Activated naive CD8-positive, alpha-beta T cell treated with anti-CD3 and anti-CD28 coated beads, Interleukin-2, amount 50 U/mL, for 16 hours (primary cell): ENCODE results near the gene ACSF3.

Source experiments
- DNase-seq: peaks from one replicate; pipeline ENCODE4 v3.0.0-alpha.2; 2020; ENCODE audit warnings: low read depth, low spot score

The ACSF3 gene

DNA sequence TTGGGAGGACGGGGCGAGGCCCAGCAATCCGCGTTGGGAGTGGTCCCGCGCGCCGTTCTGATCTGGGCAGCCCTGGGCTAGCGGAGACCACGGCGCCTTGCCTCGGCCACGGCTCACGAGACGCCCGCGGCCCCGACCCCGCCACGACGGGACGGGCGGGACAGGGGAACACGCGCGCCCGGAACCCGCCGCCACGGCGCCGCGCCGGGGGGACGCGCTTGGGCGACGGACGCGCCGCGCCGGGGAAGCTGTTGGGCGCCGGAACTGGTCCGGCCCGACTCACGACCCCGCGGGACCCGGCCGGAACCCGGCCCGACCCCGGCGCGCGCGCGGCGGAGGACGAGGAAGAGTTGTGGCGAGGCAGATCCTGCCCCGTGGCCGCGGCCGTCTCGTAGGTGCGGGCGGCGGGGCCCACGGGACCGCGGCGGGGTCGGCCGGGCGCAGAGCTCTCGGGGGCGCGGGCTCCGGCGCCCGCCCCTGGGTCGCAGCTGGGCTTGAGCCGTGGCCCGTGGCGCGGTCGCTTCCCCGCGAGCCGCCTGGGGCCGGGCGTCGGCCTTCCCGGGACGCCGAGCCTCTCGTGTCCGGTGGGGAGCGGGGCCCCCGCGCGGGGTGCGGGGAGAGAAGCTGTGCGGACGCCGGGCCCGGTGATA lies at the start of gene ACSF3:
Gene ACSF3 (plus strand): TSS at position 251 of the 650 bp plus-strand sequence. CDS start 6,830 bp downstream, outside the sequence.
- peak; percentile 30 for DNase-seq

DNA sequence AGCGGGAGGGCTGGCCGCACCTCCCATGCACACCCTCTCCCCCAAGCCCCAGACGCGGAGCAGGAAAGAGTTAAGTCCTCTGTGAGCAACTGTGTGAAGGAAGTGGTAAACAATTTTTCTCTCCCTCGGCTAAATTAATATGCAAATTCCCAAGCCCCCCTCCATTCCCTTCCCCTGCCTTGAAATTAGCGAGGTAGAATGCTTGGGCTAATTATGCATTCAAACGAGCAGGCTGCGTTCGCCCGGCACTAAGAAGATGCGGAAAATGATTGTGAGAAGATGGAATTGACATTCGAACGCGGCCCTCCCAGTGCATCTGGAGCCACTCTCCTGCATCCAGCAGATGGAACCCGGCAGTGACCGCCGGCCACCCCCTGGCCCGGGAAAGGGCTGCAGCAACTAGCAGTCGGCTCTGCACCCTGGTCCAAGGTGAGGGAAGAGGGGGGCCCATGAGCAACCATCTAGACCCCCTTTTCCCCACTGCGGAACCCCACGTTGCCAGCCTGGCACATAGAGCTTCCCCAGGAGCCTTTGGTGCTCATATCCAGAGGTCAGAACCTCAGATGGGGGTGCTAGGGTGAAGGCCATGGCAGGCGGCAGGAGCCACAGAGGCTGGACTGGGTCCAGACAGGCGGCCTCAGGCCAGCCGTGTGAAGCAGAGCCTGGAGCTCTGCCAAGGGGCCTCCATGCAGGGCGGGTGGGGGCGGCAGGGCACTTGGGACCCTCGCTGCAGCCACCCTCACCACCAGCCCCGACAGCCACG lies 49.1 kb upstream of the ACSF3 start:
- no peak for DNase-seq

DNA sequence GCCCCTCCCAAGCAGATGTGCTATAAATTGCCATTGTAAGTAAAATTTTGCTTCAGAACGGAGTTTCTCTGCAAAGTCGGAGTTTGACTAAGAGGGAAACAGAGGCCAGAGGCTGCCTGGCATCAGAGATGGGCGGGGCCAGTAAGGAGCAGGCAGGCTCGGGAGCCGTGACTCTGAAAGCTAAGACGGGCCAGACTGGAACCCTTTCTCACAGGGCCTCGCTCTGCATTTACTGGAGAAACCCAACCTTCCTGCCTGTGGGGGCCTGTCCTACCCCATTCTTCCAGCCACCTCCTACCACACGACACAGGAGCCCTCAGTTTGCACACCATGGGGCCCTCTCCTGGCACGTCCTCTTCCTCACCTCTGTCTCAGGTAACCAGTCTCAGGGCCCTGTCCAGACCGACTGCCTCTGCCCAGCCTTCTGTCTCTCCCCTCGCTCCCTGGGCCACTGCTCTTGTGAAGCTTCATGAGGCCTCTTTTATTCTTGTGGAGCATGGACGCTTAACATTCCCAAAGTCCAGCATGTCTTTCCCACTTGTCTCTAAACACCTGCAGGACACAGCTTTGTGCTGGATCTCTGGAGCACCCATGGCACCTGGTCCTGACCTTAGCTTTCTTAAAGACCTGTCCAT lies 48.4 kb upstream of the ACSF3 start:
- no peak for DNase-seq

DNA sequence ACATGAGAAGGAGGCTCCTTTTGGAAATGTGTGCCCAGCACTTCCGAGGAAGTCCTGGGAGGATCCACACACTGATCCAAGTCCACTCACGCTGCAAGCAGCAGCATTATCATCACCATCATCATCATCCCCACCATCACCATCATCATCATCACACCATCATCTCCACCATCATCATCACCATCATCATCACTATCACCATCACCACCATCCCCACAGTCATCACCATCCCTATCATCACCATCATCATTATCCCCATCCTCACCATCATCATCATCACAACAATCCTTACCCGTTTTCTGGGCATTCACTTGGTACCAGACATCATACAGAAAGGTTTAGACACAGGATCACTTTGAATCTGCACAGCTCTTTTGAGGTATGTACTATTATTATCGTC lies 47.8 kb upstream of the ACSF3 start:
- DNase-seq: no peak

DNA sequence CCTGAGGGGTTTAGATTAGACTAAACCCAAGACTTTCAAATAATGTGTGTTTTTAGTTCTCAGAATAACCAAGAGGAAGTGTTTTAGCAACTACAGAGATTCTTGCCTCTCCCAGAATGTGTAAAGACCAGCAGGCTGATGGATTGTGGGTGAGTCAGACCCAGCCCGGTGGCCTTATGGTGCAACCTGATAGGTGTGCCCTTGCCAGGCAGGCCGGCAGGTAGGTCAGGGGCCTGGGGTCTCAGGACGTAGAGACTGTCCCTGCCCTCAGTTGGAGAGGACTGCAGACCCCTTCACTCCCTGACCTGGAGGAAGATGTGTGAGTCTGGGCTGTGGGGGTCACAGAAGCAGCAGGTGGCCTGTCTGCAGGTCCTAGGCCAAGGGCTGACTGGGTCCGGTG lies 47.2 kb upstream of the ACSF3 start:
- no peak for DNase-seq

DNA sequence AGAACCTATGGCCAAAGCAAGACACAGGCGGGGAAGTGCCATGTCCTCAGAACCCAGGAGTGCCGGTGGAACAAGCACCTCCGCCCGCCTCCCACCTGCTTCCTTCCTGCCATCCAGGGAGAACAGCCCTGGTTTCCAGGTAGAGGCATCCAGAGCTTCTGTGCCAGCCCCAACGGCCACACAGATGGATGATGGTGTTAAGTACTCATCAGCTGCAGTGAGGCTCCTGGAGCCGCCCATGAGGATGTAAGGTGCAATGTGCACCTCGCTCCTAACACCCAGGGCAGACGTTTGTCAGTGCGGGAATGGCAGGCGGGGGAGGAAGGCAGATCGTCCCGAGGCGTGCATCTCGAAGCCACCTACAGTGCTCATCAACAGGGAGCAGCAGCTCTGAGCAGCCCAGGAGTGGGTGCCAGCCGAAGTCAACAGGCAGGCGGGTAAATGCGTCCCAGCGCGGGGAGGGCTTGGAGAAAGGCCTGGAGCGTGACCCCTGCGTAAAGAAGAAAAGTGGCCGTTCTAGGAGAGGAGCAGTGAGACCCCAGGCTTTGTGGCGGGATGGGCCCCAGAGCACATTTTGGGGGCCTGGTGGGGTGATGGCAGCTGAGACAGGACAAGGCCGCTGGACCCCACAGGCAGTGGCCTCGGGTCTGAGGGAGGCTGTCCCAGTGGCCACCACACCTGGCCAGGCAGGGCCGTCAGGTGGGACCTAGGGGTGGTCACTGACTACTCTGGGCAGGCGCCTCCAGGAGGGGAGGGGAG lies 46.1 kb upstream of the ACSF3 start:
- no peak for DNase-seq

DNA sequence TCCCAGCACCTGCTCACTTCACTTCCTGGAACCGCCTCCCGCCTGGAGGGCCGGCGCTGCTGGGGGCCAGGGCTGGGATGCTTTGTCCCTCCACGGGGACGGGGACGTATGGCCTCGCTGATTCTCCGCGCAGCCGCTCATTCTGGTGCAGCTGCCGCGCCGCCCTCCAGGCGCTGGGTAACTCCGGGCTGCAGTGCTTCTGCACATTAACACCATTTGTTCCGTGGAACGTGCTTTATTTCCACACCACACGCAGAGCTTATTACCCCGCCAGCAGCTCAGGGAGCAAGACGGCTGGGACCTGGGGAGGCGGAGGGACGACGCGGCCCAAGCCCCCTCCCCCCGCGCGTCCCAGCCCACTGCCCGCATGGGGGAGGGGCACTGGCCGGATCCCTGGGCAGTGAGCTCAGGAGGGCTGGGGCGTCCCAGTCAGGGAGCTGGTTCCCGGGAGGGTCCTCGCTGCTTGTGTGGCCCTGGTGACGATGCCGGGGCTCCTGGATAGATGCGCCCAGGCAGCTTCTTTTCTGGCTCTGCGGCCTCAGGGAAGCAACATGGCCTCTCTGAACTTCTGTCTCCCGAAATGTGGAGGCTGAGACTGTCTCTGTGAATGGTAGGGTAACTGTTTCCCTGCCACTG lies 45.4 kb upstream of the ACSF3 start:
- DNase-seq: no peak

DNA sequence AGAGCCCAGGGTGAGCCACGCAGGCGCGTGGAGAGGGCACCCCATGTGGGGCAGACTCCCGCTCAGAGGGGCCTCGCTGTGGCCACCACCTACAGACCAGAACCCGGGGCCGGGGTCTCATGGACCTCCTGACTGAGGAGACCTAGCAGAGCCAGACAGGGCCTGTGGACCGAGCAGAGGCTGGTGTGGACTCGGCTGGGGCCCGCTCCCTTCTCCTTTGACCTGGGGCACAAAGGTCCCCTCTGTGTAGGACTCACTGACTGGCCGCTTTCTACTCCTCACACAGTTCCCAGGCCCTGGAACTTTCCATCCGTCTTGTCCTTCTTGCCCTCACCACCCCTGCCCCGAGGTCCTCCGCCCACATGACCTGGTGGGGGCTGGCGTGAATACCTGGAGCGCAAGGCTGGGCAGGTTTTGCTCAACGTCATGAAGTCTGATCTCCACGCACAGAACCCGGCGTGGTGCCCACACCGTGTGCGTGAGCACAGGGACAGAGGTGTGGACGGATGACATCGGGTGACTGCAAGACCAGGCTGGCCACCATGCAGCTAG lies 44.7 kb upstream of the ACSF3 start:
- DNase-seq: no peak

DNA sequence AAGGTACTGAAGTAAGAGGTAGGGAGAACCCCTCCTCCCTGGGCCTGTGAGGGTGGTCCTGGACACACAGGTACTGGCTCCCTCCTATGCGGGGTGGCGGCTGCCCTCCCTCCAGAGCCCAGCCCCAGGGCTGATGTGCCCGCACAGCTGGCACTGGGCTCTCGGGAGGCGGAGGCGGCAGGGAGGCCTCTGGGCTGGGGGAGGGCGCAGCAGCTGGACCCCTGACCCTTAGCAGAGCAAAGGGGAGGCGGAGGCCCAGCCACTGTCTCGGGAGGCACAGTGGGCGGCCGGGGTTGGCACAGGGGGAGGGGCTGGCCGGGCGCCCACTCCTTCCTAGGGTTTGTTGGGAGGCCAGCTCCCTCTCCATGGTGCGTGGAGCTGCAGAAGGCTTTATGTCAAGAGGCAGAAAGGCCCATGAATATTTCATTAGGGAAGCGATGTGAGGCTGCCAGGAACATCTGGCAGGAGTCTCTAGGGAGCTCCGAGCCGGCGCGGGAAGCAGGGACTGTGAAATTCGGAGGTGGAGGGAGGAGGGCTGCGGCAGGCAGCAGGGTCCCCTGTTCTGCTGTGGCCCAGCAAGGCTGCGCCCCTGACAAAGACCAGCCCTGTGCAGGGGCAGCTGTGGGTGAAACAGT lies 44.1 kb upstream of the ACSF3 start:
- DNase-seq: no peak

DNA sequence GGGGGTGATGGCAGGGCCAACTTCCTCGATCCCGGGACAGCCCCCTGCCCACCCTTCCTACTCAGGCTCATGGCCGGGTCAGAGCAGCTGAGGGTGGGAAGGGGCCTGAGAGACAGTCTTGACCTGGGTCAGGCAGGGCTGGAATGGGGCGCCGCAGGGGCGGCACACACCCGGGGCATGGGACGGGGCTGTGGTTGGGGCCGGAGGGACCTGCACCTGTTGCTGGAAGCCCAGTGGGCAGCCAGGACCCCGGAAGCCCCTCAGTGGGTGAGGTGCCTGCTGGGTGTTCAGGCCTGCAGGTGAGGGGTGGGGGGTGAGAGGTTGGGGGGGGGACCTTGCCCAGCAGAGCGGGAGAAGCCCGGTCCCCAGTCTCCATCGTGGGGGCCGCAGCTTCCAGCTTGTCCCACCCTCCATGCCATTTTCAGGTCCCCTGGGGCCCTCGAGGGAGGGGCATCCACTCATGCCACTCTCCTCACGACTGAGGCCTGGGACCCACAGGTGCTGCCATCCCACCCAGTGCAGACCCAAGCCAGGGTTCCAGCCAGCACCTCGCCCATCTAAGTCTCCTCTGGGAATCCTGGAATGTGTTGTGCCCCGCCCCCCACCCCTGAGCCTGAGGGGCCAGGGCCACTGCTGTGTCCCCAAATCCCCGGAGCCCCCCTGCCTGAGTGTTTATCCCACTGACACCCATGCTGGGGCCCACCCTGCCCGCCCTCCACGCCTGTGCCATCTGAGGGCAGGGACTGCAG lies 43.4 kb upstream of the ACSF3 start:
- DNase-seq: no peak

DNA sequence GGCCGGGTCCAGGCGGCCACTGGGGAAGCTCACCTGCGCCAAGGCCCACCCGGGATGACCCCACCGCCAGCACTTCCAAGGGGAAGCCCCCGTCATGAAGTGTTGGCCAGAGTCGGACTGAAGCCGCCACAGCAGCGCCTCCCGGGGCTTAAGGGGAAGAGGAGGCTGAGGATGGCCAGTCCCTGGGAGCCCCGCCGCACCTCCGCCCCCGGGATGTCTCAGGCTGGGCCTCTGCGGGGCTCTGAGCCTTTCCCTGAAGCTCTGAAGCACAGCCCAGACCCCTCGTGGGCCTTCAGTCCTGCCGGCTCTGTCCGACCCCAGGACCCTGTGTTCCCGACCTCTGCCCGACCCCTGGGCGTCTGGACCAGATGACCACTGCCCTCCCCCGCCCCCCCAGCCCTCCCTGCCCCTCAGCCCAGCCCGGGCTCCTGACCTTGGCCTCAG lies 42.8 kb upstream of the ACSF3 start:
- DNase-seq: no peak

DNA sequence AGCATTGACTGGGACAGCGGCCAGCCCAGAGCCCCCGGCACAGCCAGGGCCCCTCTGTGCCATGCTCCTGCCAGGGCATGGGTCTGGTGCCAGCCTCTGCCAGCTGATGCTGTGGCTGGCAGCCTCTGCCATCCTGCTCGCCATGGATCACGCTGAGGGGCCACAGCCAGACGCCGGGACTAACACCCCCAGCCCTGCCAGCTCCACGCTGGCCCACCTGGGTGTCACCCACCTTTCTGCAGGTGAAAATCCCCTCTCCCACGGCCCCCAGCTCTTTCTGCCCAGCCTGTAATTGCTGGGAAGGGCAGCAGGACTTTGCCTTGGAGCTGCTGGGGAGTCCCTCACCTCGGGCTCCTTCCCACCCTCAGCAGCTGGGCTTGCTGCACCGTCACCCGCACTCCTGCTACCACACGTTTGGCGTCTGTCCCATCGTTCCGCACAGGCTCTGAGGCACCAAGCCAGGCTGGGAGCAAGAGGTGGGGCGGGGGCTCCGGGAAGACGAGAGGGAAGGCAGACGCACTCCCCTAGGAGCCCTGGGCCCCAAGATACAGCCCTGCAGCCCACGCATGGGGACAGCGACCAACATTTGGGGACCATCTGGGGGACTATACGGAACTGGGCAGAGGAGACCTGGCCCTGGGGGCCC lies 42.0 kb upstream of the ACSF3 start:
- no peak for DNase-seq

DNA sequence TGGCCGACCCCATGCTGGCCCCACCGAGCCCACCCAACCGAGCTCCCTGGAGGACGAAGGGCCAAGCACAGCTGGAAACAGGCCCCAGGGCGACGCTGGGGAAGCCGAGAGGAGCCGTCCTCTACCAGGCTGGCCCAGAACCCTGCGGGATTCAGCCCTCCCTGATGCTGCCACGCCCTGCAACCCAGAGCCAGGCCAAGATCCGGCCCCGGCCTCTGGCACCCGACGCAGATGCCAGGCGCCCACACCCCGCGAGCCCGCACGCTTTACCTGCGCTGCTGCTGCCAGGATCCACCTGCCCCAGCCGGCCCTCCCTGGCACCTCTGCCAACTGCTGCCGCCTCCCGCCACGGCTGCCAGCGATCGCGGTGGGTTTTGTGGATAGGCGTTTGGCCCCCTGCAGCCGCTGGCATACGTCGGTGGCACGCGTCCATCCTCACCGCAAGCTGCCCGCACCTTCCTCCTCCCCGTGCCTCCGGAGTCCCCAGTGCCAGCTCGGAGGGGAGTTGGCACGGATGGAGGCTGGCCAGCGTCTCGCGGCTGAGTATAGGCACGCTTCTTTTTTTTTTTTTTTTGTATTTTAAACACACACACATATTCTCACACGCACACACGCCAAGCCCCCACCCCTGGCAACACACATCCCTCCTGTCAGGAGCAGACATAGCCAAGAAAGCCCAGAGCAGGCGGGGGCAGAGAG lies 41.3 kb upstream of the ACSF3 start:
- DNase-seq: no peak

DNA sequence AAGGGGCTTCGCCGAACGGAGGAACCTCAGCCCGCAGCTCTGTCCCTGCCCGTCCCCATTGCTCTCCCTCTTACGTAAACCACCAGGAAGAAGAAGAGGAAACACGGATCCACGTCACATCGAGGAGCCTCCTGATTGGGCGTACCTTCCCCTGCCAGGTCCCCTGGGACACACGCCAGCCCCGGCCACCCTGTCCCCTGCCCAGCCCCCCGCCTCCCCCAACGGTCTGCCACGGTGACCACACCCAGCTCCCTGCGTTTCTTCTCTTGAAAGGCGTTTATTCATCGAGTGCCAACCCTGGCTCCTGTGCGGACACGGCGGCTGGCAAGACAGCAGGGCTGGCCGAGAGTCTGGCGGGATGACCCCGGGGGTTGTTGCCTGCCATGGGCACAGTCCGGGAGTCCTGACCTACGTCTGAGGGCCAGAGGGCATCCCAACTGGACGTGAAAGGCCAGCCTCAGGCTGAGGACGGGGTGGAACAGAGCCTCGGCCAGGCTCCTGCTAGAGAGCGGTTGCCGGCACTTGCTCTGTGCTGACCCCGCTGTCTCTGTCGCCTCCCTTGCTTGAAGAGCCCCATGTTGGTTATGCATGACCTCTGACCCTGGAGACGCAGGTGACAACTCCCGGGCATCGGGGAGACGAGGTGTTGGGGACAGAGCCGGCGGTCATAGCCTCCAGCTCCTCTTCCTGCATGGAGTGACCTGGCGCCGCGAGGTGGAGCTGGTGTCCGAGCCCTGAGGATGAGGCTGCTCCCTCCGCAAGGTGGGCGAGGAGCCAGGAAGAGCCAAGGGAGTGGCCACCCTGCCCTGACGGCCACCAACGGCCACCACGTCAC lies 40.5 kb upstream of the ACSF3 start:
- DNase-seq: no peak

DNA sequence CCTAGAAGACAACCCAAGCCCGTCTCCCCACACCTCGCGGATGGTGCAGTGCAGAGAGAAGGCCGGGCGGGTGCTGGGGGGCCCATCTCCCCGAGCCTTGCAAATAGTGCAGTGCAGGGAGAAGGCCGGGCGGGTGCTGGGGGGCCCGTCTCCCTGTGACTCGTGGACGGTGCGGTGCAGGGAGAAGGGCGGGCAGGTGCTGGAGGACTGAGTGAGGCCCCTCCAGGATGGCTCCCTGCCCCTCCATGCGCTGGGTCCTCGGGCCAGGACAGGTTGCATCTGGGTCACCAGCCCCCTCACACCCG lies 40.0 kb upstream of the ACSF3 start:
- no peak for DNase-seq

DNA sequence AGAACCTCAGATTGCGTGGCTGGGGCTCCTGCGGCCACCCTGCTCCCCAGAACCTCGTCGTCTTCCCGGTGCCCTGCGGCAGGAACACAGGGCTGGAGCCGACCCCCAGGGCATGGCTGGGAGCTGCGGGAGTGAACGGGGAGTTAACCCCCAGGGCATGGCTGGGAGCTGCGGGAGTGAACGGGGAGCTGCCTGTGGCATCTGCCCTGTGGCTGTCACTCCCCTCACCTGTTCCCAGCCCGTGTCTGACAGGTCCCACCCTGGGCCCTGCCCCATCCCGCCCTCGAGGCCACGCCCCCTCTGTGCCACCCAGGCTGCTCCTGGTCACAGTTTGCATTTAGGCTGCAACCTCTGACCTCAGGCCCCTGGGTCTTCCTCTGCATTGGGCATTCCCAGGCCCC lies 39.4 kb upstream of the ACSF3 start:
- DNase-seq: no peak

DNA sequence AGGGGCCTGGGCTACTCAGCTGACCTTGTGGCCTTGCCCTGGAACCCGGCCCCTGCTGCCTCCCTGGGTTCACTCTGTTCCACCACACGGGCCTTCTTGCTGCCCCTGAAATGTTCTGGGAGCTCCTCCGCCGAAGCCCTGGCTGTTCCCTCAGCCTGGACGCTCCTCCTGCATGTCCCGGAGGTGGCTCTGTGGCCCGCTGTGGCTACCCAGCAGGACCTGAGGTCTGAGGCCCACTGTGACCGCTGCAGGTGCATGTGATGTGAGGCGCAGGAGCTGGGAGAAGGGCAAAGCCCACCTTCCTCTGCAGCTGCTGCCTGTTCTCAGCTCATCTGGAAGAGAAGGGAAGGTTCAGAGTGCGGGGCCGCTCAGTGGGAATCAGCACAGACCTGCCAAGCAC lies 38.9 kb upstream of the ACSF3 start:
- DNase-seq: no peak

DNA sequence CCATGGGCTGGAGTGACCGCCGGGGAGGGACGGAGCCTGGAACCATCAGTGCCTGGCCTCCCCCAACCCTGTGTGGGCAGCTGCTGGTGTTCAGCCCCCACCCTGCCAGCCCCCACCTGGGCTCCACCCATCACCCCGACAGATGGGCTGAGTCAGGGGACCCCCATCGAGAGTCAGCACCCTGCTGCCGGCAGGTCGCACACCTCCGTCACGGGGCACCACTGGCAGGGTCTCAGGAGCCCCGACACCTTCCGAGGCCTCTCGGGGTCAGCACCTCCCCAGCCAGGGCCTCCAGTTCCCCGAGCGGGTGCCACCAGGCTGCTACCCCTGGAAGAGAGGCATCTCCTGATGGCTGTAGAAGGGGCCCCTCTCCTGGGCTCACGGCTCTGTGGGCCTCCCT lies 38.3 kb upstream of the ACSF3 start:
- no peak for DNase-seq
